H1 (cell line): ENCODE results near the gene CAV3. TPM values are rescaled to one million over a fixed set of nuclear protein-coding genes. Genes with fewer than 3 reads are reported as not detected.

Experiments
- CTCF ChIA-PET: fragments of 300-600 bp; sonication (Branson Sonifier 250); formaldehyde crosslinking; loops from one replicate; lab custom pipeline; 2021; ENCODE audit not compliant: partially characterized antibody; lab: Charles Lee
- POLR2A ChIA-PET: fragments of 300-600 bp; sonication (Branson Sonifier 250); formaldehyde crosslinking; loops from one replicate; lab custom pipeline; 2021; ENCODE audit warnings: inconsistent platforms; ENCODE audit not compliant: partially characterized antibody; lab: Charles Lee
- DNase-seq, 2 experiments: peaks; one replicate each; pipeline versions ENCODE4 v3.0.0 to v3.0.0-alpha.2; 2010 to 2022; ENCODE audit warnings: low spot score in 2 of 2, low read depth in 1 of 2, mixed read lengths in 1 of 2
- FAIRE-seq: peaks from 2 replicates; lab custom pipeline; 2011; peaks lifted over from hg19 to GRCh38; lab: Jason Lieb, UNC
- H2AFZ ChIP-seq: 2 replicates; pipeline ENCODE4 v1.8.1; 2012; ENCODE audit warnings: low read length, inconsistent platforms
- H2AK5ac ChIP-seq: 2 replicates; pipeline ENCODE4 v1.6.1; 2013; ENCODE audit warnings: low read depth, low read length
- H2BK120ac ChIP-seq: replicated peaks from 2 replicates; pipeline ENCODE3; 2013; ENCODE audit warnings: low read depth, low read length, inconsistent platforms
- H2BK12ac ChIP-seq: 2 replicates; pipeline ENCODE4 v1.6.1; 2013; ENCODE audit warnings: low read depth, low read length
- H2BK15ac ChIP-seq: 2 replicates; pipeline ENCODE4 v1.6.1; 2013; ENCODE audit warnings: low read length
- H2BK20ac ChIP-seq: 2 replicates; pipeline ENCODE4 v1.6.1; 2013; ENCODE audit warnings: low read length
- H2BK5ac ChIP-seq: 2 replicates; pipeline ENCODE4 v1.6.1; 2013; ENCODE audit warnings: low read depth, low read length
- H3K14ac ChIP-seq: 2 replicates; pipeline ENCODE4 v1.6.1; 2013; ENCODE audit warnings: inconsistent platforms; ENCODE audit not compliant: insufficient read length
- H3K18ac ChIP-seq: 2 replicates; pipeline ENCODE4 v1.6.1; 2013; ENCODE audit warnings: low read length; ENCODE audit errors: extremely low read depth
- H3K23ac ChIP-seq: 2 replicates; pipeline ENCODE4 v1.6.1; 2013; ENCODE audit warnings: inconsistent platforms; ENCODE audit not compliant: insufficient read length
- H3K23me2 ChIP-seq: 2 replicates; pipeline ENCODE4 v1.6.1; 2013; ENCODE audit warnings: low read depth, low read length
- H3K27ac ChIP-seq: 2 replicates; pipeline ENCODE4 v1.6.1; 2011; ENCODE audit warnings: low read depth, low read length, inconsistent platforms
- H3K27me3 ChIP-seq, 4 experiments: replicated peaks in 1 of 4; 1 replicate in 1 of 4; 2 replicates in 3 of 4; pipeline versions ENCODE4 v1.6.1 to v1.8.1; 2011 to 2013; ENCODE audit warnings: low read length in 3 of 4, mild to moderate bottlenecking in 3 of 4, inconsistent platforms in 2 of 4, mixed read lengths in 2 of 4, moderate library complexity in 1 of 4; ENCODE audit not compliant: control insufficient read depth in 3 of 4, insufficient read depth in 3 of 4; ENCODE audit errors: extremely low read depth in 1 of 4
- H3K36me3 ChIP-seq, 4 experiments: 2 replicates each; pipeline versions ENCODE4 v1.6.1 to v1.8.1; 2011 to 2013; ENCODE audit warnings: mild to moderate bottlenecking in 4 of 4, low read length in 3 of 4, moderate library complexity in 2 of 4, control low read depth in 1 of 4, inconsistent platforms in 1 of 4; ENCODE audit not compliant: insufficient read depth in 4 of 4, control insufficient read depth in 2 of 4
- H3K4ac ChIP-seq: replicated peaks from 2 replicates; pipeline ENCODE3; 2013; ENCODE audit warnings: low read length, low read depth, mixed read lengths, inconsistent platforms; ENCODE audit not compliant: insufficient read length
- H3K4me1 ChIP-seq, 4 experiments: replicated peaks in 1 of 4; 1 replicate in 1 of 4; 2 replicates in 3 of 4; pipeline versions ENCODE4 v1.6.1 to v1.8.1; 2011 to 2013; ENCODE audit warnings: low read length in 3 of 4, inconsistent platforms in 2 of 4, mixed read lengths in 1 of 4; ENCODE audit not compliant: insufficient read depth in 4 of 4, control insufficient read depth in 3 of 4
- H3K4me2 ChIP-seq, 2 experiments: 2 replicates each; pipeline versions ENCODE4 v1.6.1 to v1.8.1; 2011 to 2013; ENCODE audit warnings: low read depth in 2 of 2, low read length in 2 of 2, control low read depth in 1 of 2, inconsistent platforms in 1 of 2, mild to moderate bottlenecking in 1 of 2; ENCODE audit not compliant: insufficient read depth in 1 of 2
- H3K4me3 ChIP-seq, 4 experiments: fragments of 200-600, 300-600 bp in 1 of 4; sonication (generic), shearing (Covaris generic), sonication (Bioruptor Twin) in 1 of 4; 2 replicates each; pipeline versions ENCODE4 v1.5.1 to v1.8.1; 2011 to 2016; ENCODE audit warnings: low read length in 4 of 4, low read depth in 3 of 4, control low read depth in 2 of 4, inconsistent platforms in 2 of 4, mild to moderate bottlenecking in 2 of 4, mixed read lengths in 1 of 4, moderate library complexity in 1 of 4; ENCODE audit not compliant: insufficient read depth in 2 of 4; ENCODE audit errors: extremely low read depth in 1 of 4
- H3K56ac ChIP-seq: replicated peaks from 2 replicates; pipeline ENCODE3; 2013; ENCODE audit warnings: low read depth, mild to moderate bottlenecking, mixed read lengths, low read length, inconsistent platforms; ENCODE audit not compliant: insufficient read length
- H3K79me1 ChIP-seq: 2 replicates; pipeline ENCODE4 v1.6.1; 2013; ENCODE audit warnings: low read depth, low read length, control low read depth
- H3K79me2 ChIP-seq, 2 experiments: 2 replicates each; pipeline versions ENCODE4 v1.6.1 to v1.8.1; 2012 to 2013; ENCODE audit warnings: low read length in 2 of 2, mild to moderate bottlenecking in 2 of 2, inconsistent platforms in 1 of 2; ENCODE audit not compliant: insufficient read depth in 2 of 2, control insufficient read depth in 1 of 2
- H3K9ac ChIP-seq, 4 experiments: replicated peaks in 1 of 4; 1 replicate in 1 of 4; 2 replicates in 3 of 4; pipeline versions ENCODE4 v1.6.1 to v1.8.1; 2011 to 2013; ENCODE audit warnings: low read depth in 3 of 4, low read length in 3 of 4, control low read depth in 2 of 4, mild to moderate bottlenecking in 2 of 4, moderate library complexity in 2 of 4, inconsistent platforms in 1 of 4; ENCODE audit errors: extremely low read depth in 1 of 4
- H3K9me3 ChIP-seq, 2 experiments: 2 replicates each; pipeline versions ENCODE4 v1.6.1 to v1.8.1; 2012 to 2013; ENCODE audit warnings: mild to moderate bottlenecking in 2 of 2, moderate library complexity in 2 of 2, control low read depth in 1 of 2, inconsistent platforms in 1 of 2, low read depth in 1 of 2, low read length in 1 of 2, mixed read lengths in 1 of 2; ENCODE audit not compliant: insufficient read depth in 2 of 2
- H4K20me1 ChIP-seq, 2 experiments: replicated peaks in 1 of 2; 2 replicates each; pipeline versions ENCODE3 to v1.8.1; 2011 to 2013; ENCODE audit warnings: inconsistent platforms in 2 of 2, low read length in 2 of 2, mild to moderate bottlenecking in 1 of 2; ENCODE audit not compliant: insufficient read depth in 2 of 2, control insufficient read depth in 1 of 2
- H4K5ac ChIP-seq: 2 replicates; pipeline ENCODE4 v1.6.1; 2013; ENCODE audit warnings: low read length, low read depth, mixed read lengths, inconsistent platforms; ENCODE audit not compliant: insufficient read length
- H4K8ac ChIP-seq: 2 replicates; pipeline ENCODE4 v1.8.0; 2013; ENCODE audit warnings: mild to moderate bottlenecking, moderate library complexity, low read length, inconsistent platforms; ENCODE audit not compliant: insufficient read depth; ENCODE audit errors: extremely low read depth
- H4K91ac ChIP-seq: replicated peaks from 2 replicates; pipeline ENCODE3; 2013; ENCODE audit warnings: low read length, mixed read lengths, inconsistent platforms; ENCODE audit not compliant: insufficient read length
- ATF3 ChIP-seq: IDR thresholded peaks from 2 replicates; pipeline ENCODE4 v1.6.1; 2011; ENCODE audit warnings: low read depth, mild to moderate bottlenecking, low read length; ENCODE audit not compliant: insufficient read depth
- BACH1 ChIP-seq: IDR thresholded peaks from 2 replicates; pipeline ENCODE4 v1.6.1; 2012; ENCODE audit warnings: low read length, improper control_type of control experiment
- CBX8 ChIP-seq: fragments of 300-800, 300-1000 bp; sonication (generic); IDR thresholded peaks from 2 replicates; pipeline ENCODE4 v1.7.1; 2016; ENCODE audit warnings: low read depth, low read length, borderline replicate concordance
- CHD2 ChIP-seq: IDR thresholded peaks from 2 replicates; pipeline ENCODE4 v1.6.1; 2012; ENCODE audit warnings: low read length, improper control_type of control experiment
- EZH2 ChIP-seq: fragments of 200-600 bp; sonication (generic); IDR thresholded peaks from 2 replicates; pipeline ENCODE4 v1.7.1; 2012; ENCODE audit warnings: low read depth, mild to moderate bottlenecking, moderate library complexity, low read length, inconsistent platforms; ENCODE audit not compliant: severe bottlenecking
- GABPA ChIP-seq: IDR thresholded peaks from 2 replicates; pipeline ENCODE4 v1.6.1; 2011; ENCODE audit warnings: mild to moderate bottlenecking, low read length, moderate library complexity, borderline replicate concordance; ENCODE audit not compliant: insufficient read depth
- SUZ12 ChIP-seq: fragments of 200-600 bp; sonication (generic); IDR thresholded peaks from 2 replicates; pipeline ENCODE4 v1.6.1; 2012; ENCODE audit warnings: mild to moderate bottlenecking, inconsistent platforms, low read length, moderate library complexity, mixed read lengths
- TAF7 ChIP-seq: optimal IDR thresholded peaks from 2 replicates; pipeline ENCODE3; 2011; ENCODE audit warnings: low read depth, mild to moderate bottlenecking, inconsistent platforms, low read length, moderate library complexity, borderline replicate concordance
- USF2 ChIP-seq: IDR thresholded peaks from 2 replicates; pipeline ENCODE4 v1.6.1; 2011; ENCODE audit warnings: low read length, improper control_type of control experiment
- WGBS, 2 experiments: shearing (Covaris generic) in 1 of 2; methylation state at CpG; one replicate each; pipeline versions ENCODE4 v1.1.6 to v1.1.7; 2013 to 2015; ENCODE audit warnings: low lambda C conversion rate in 2 of 2, mixed read lengths in 2 of 2, inconsistent platforms in 1 of 2, low coverage in 1 of 2, missing lambda C conversion rate in 1 of 2; ENCODE audit not compliant: insufficient replicate concordance in 2 of 2, insufficient coverage in 1 of 2, insufficient read length in 1 of 2; ENCODE audit errors: extremely low coverage in 1 of 2, missing lambda C conversion rate in 1 of 2; 5-methylcytosine and 5-hydroxymethylcytosine counted together
- polyA plus RNA-seq, 7 experiments: library from polyadenylated mRNA; depleted of rRNA in 3 of 7; stranded (reverse) in 5 of 7; unstranded in 2 of 7; fragments of >200 nt in 5 of 7; fragments of 200-250 nt in 2 of 7; gene quantifications; 1 replicate in 5 of 7; 2 replicates in 1 of 7; 4 replicates in 1 of 7; pipeline versions ENCODE4 v1.2.1 to v1.2.3, GENCODE V29; 2011 to 2013; ENCODE audit warnings: missing spikeins in 2 of 7, mixed read lengths in 2 of 7
- total RNA-seq: library from RNA; stranded (reverse); fragmentation: NEBNext Ultra II Directional; extraction: Animal tissue kit (Norgen Biotek cat#: 25700); gene quantifications from 2 replicates; pipeline ENCODE4 v1.2.1, GENCODE V29; 2021

Gene CAV3
- total and polyA plus RNA-seq, 2 of the 8 experiments (the other 6 are each of a cell fraction or from before 2014, with no cell fraction given) = not detected

DNA sequence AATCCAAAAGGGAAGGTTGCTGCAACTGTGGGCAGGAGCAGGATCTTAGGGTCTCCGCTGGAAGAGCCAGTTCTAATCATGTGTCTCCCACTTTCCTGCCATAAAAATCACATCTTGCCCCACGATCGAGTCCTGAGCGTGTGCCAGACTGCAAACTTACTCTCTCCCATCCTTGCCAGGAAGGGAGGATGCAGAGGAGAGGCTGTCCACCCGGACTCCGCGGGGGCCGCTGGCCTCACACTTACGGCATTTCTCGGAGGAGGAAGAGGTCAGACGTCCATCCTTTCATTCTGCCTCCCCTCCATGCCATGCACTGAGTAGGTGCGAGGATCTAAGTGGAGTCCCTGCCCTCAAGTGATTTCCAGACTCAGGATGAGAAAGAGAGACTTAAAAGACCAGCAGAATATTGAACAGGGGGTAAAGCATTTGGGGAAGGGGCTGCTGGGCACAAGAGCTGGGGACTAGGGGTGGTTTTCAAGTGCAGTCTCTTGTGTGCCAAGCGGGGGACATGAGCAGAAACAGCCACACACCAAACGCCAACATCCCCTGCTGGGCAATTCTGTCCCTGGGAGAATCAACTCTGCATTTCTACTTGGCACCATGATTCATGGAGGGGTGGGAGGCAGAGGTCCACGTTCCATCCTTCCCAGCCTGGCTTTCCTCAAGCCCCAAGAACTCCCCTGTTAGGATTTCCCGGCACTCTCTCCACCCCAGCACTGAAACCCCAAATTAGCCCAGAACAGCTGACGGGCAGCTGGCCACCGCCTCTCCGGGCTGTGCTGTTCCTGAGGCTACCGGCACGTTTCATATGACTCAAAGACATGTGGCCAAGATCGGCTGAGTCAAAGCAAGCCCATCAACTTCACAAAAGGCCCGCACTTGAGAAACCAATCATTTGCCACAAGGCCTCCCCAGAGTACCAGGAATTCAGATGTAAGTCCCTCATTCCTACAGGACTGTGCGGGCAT is 24.2 kb downstream of the CAV3 start:
- Histone ChIP-seq H3K36me3 (no peaks in the 10 kb centered on the region), H2BK5ac (no peak overlapping the region), H2AK5ac (no peak overlapping the region), H3K27me3 (peaks cover 0 to 4% (median 0%) of the 10 kb centered on the region in 4 experiments; a peak in 3 of 7 replicates), H3K79me1 (no peaks in the 10 kb centered on the region), H3K9ac (no peak overlapping the region), H3K27ac (no peak overlapping the region), H2BK15ac (no peak overlapping the region), H3K9me3 (no peaks in the 10 kb centered on the region), H3K4me2 (no peak overlapping the region), H2BK120ac (no peak overlapping the region), H2AFZ (no peak overlapping the region), H4K91ac (no peak overlapping the region), H4K20me1 (peaks cover 0 to 2% of the 10 kb centered on the region in 2 experiments), H3K18ac (no peak overlapping the region), H3K4me1 (peaks cover 0 to 3% (median 1%) of the 10 kb centered on the region in 4 experiments; a peak in 3 of 7 replicates), H3K56ac (no peak overlapping the region), H3K23ac (no peak overlapping the region), H3K23me2 (peaks cover 1% of the 10 kb centered on the region; the same call in 1 of the 2 replicates), H3K4me3 (no peak overlapping the region), H3K79me2 (no peaks in the 10 kb centered on the region), H3K4ac (no peak overlapping the region), H4K5ac (no peak overlapping the region), H4K8ac (no peak overlapping the region), H2BK12ac (no peak overlapping the region), H3K14ac (no peak overlapping the region), H2BK20ac (no peak overlapping the region)
- no peak for FAIRE-seq
- ChIA-PET POLR2A (no interaction called here), CTCF (interaction anchor here (0.6 to 3.9 kb wide), 2 partner anchors 12 to 35 kb away, joined by 3 to 30 read pairs; partner anchors contain the start of gene OXTR)
- WGBS, 2 experiments = 84% methylated on average over 24 of the region's 24 CpGs; no CpG with 5 or more reads in 1 of the 2 experiments
- no peak for DNase-seq
- TF ChIP-seq BACH1 = no peak
- TF ChIP-seq EZH2 = no peak
- no peak for TF ChIP-seq USF2
- TF ChIP-seq SUZ12 = no peak
- TF ChIP-seq CHD2 = no peak
- TF ChIP-seq GABPA = no peak
- TF ChIP-seq TAF7 = no peak
- no peak for TF ChIP-seq ATF3
- no peak for TF ChIP-seq CBX8
